AG04450 (cell line): ENCODE results near the gene PARD3B. TPM values are rescaled to one million over a fixed set of nuclear protein-coding genes. Genes with fewer than 3 reads are reported as not detected.
A peak's percentile ranks its signal among the peaks of the same experiment; 100 is the strongest.

Experiments used
- CTCF ChIA-PET: fragments of 300-600, 350-600 bp; formaldehyde crosslinking; extraction: SDS; loops from one replicate; lab custom pipeline; 2022; ENCODE audit warnings: antibody characterized with exemption, inconsistent platforms; lab: Charles Lee
- POLR2A ChIA-PET: fragments of 350-600 bp; formaldehyde crosslinking; extraction: SDS; loops from one replicate; lab custom pipeline; 2021; ENCODE audit warnings: antibody characterized with exemption, inconsistent platforms; lab: Yijun Ruan, JAX
- DNase-seq: peaks from one replicate; pipeline ENCODE4 v3.0.0-alpha.2; 2011; ENCODE audit warnings: low read depth, low spot score
- H3K27ac ChIP-seq: one replicate; pipeline ENCODE4 v1.5.1; 2012; ENCODE audit warnings: low read depth, low read length, control low read depth
- H3K27me3 ChIP-seq: one replicate; pipeline ENCODE4 v1.6.0; 2012; ENCODE audit warnings: low read length; ENCODE audit not compliant: control insufficient read depth, insufficient read depth
- H3K4me3 ChIP-seq: 2 replicates; pipeline ENCODE4 v1.5.1; 2011; ENCODE audit warnings: mild to moderate bottlenecking, low read depth, low read length, control low read depth
- H3K9me3 ChIP-seq: 2 replicates; pipeline ENCODE4 v1.5.1; 2012; ENCODE audit warnings: low read length; ENCODE audit not compliant: control insufficient read depth, insufficient read depth
- CTCF ChIP-seq: IDR thresholded peaks from 2 replicates; pipeline ENCODE4 v1.5.1; 2011; ENCODE audit warnings: low read depth, low read length, control low read depth, inconsistent platforms
- polyA plus RNA-seq: library from polyadenylated mRNA; depleted of rRNA; stranded (reverse); fragments of >200 nt; gene quantifications from 2 replicates; pipeline ENCODE4 v1.2.3, GENCODE V29; 2011

Gene PARD3B
- polyA plus RNA-seq, 1 experiment = 8.5 TPM

GRCh38 chr2:204647626-204648025, 102.4 kb downstream of the PARD3B start:
- H3K4me3 ChIP-seq = no peak overlapping the region
- POLR2A ChIA-PET = no interaction called here
- peaks cover 9% of the 10 kb centered on the region for H3K9me3 ChIP-seq
- DNase-seq = no peak
- H3K27me3 ChIP-seq = no peaks in the 10 kb centered on the region
- no peak for TF ChIP-seq CTCF
- H3K27ac ChIP-seq = no peak overlapping the region
- CTCF ChIA-PET = no interaction called here

- CTCF ChIA-PET = interaction anchor here (1.0 kb wide), 1 partner anchor 42 kb away, joined by 3 read pairs; no protein-coding TSS in a partner anchor
- TF ChIP-seq CTCF = no peak
- POLR2A ChIA-PET = no interaction called here
Measured at GRCh38 chr2:204650611-204651010, 105.3 kb downstream of the PARD3B start.

GRCh38 chr2:204652063-204652462, 106.8 kb downstream of the PARD3B start:
- POLR2A ChIA-PET = no interaction called here
- Histone ChIP-seq H3K4me3 (no peak overlapping the region), H3K27me3 (no peaks in the 10 kb centered on the region), H3K9me3 (peaks cover 9% of the 10 kb centered on the region), H3K27ac (no peak overlapping the region)
- no peak for DNase-seq
- TF ChIP-seq CTCF = no peak
- CTCF ChIA-PET = no interaction called here

More at GRCh38 chr2:204650611-204651010, 105.3 kb downstream of the PARD3B start:
- no peaks in the 10 kb centered on the region for H3K27me3 ChIP-seq
- no peak for DNase-seq
- H3K4me3 ChIP-seq = no peak overlapping the region
- peaks cover 9% of the 10 kb centered on the region for H3K9me3 ChIP-seq
- no peak overlapping the region for H3K27ac ChIP-seq

GRCh38 chr2:204654669-204655068, 109.4 kb downstream of the PARD3B start:
- no peak overlapping the region for H3K4me3 ChIP-seq
- H3K9me3 ChIP-seq = peaks cover 9% of the 10 kb centered on the region
- CTCF ChIA-PET = interaction anchor here (1.5 kb wide), 1 partner anchor 10 kb away, joined by 3 read pairs; no protein-coding TSS in a partner anchor
- H3K27me3 ChIP-seq = no peaks in the 10 kb centered on the region
- H3K27ac ChIP-seq = peak overlapping the region; percentile 62
- POLR2A ChIA-PET = interaction anchor here (0.5 to 0.9 kb wide), 2 partner anchors 110 to 315 kb away, joined by 3 to 6 read pairs; partner anchors contain the start of gene PARD3B
- no peak for TF ChIP-seq CTCF
- no peak for DNase-seq

- peak overlapping the region; percentile 62 for H3K27ac ChIP-seq
Measured at GRCh38 chr2:204655101-204655500, 109.8 kb downstream of the PARD3B start.

More at GRCh38 chr2:204655101-204655500, 109.8 kb downstream of the PARD3B start:
- DNase-seq = peak; percentile 38
- TF ChIP-seq CTCF = no peak
- CTCF ChIA-PET = interaction anchor here (0.6 to 1.5 kb wide), 2 partner anchors 10 to 29 kb away, joined by 3 read pairs; no protein-coding TSS in a partner anchor
- POLR2A ChIA-PET = interaction anchor here (0.5 to 0.9 kb wide), 2 partner anchors 110 to 316 kb away, joined by 3 to 6 read pairs; partner anchors contain the start of gene PARD3B
- H3K9me3 ChIP-seq = peaks cover 9% of the 10 kb centered on the region
- H3K27me3 ChIP-seq = no peaks in the 10 kb centered on the region
- H3K4me3 ChIP-seq = no peak overlapping the region
